SK-N-SH (cell line): ENCODE measurements around the gene UVRAG. TPM values are rescaled to one million over a fixed set of nuclear protein-coding genes. Genes with fewer than 3 reads are reported as not detected.

Experiments used
- CTCF ChIA-PET: fragments of 300-600, 350-600 bp; formaldehyde crosslinking; extraction: SDS; loops from one replicate; lab custom pipeline; 2021; lab: Yijun Ruan, JAX
- POLR2A ChIA-PET: fragments of 350-600 bp; sonication (Branson Sonifier 250); formaldehyde crosslinking; extraction: SDS; loops from one replicate; lab custom pipeline; 2020; ENCODE audit warnings: antibody characterized with exemption, inconsistent platforms; lab: Yijun Ruan, JAX
- DNase-seq: peaks from one replicate; pipeline ENCODE4 v3.0.0; 2012
- H2AFZ ChIP-seq: fragments of 200-600 bp; sonication (generic); 2 replicates; pipeline ENCODE4 v1.8.1; 2016; ENCODE audit warnings: antibody characterized with exemption, mild to moderate bottlenecking, low read depth
- H3F3A ChIP-seq: fragments of 200-600 bp; sonication (generic); replicated peaks from 2 replicates; pipeline ENCODE3; 2016; ENCODE audit warnings: antibody characterized with exemption, mild to moderate bottlenecking; ENCODE audit not compliant: insufficient read depth
- H3K27ac ChIP-seq, 2 experiments: fragments of 200-500 bp in 1 of 2; fragments of 200-600 bp in 1 of 2; sonication (Bioruptor generic) in 1 of 2; sonication (generic), shearing (Covaris generic) in 1 of 2; 2 replicates each; pipeline versions ENCODE4 v1.5.1 to v1.6.1; 2014 to 2016; ENCODE audit warnings: low read depth in 2 of 2, inconsistent platforms in 1 of 2, low read length in 1 of 2, mild to moderate bottlenecking in 1 of 2, mixed read lengths in 1 of 2
- H3K27me3 ChIP-seq: fragments of 200-600 bp; sonication (generic), shearing (Covaris generic); 2 replicates; pipeline ENCODE4 v1.6.1; 2016; ENCODE audit warnings: mixed run types; ENCODE audit not compliant: insufficient read depth
- H3K36me3 ChIP-seq, 2 experiments: fragments of 200-500 bp in 1 of 2; fragments of 200-600 bp in 1 of 2; sonication (Bioruptor generic) in 1 of 2; sonication (generic) in 1 of 2; replicated peaks in 1 of 2; 2 replicates each; pipeline versions ENCODE3 to v1.5.1; 2014 to 2016; ENCODE audit warnings: low read length in 1 of 2, mild to moderate bottlenecking in 1 of 2; ENCODE audit not compliant: insufficient read depth in 2 of 2, control insufficient read depth in 1 of 2
- H3K4me1 ChIP-seq, 2 experiments: fragments of 200-500 bp in 1 of 2; fragments of 200-600 bp in 1 of 2; sonication (Bioruptor generic) in 1 of 2; sonication (generic), shearing (Covaris generic) in 1 of 2; 2 replicates each; pipeline versions ENCODE4 v1.5.1 to v1.6.1; 2014 to 2016; ENCODE audit warnings: low read depth in 1 of 2, low read length in 1 of 2, mixed run types in 1 of 2; ENCODE audit not compliant: insufficient read depth in 2 of 2, control insufficient read depth in 1 of 2
- H3K4me2 ChIP-seq: fragments of 200-600 bp; sonication (generic), shearing (Covaris generic); 2 replicates; pipeline ENCODE4 v1.6.1; 2017; ENCODE audit warnings: mixed run types
- H3K4me3 ChIP-seq, 2 experiments: fragments of 200-500 bp in 1 of 2; fragments of 200-600 bp in 1 of 2; sonication (Bioruptor generic) in 1 of 2; sonication (generic), shearing (Covaris generic) in 1 of 2; 2 replicates each; pipeline versions ENCODE4 v1.5.1 to v1.8.1; 2014 to 2016; ENCODE audit warnings: low read depth in 2 of 2, inconsistent platforms in 1 of 2, low read length in 1 of 2, mild to moderate bottlenecking in 1 of 2, mixed read lengths in 1 of 2, moderate library complexity in 1 of 2
- H3K79me2 ChIP-seq: fragments of 200-600 bp; sonication (generic); 2 replicates; pipeline ENCODE4 v1.8.1; 2017; ENCODE audit warnings: mild to moderate bottlenecking; ENCODE audit not compliant: insufficient read depth
- H3K9ac ChIP-seq: fragments of 200-600 bp; sonication (generic); 2 replicates; pipeline ENCODE4 v1.6.1; 2017; ENCODE audit warnings: mixed run types
- H3K9me2 ChIP-seq: fragments of 200-600 bp; sonication (generic); 2 replicates; pipeline ENCODE4 v1.6.1; 2017; ENCODE audit warnings: mixed run types
- H3K9me3 ChIP-seq: fragments of 200-600 bp; sonication (generic); 2 replicates; pipeline ENCODE4 v1.6.1; 2017; ENCODE audit warnings: mixed run types, mild to moderate bottlenecking, moderate library complexity
- H4K20me1 ChIP-seq: fragments of 200-600 bp; sonication (generic); 2 replicates; pipeline ENCODE4 v1.6.1; 2017; ENCODE audit warnings: mild to moderate bottlenecking, mixed run types; ENCODE audit not compliant: insufficient read depth
- CTCF ChIP-seq: fragments of 200-600 bp; sonication (generic); IDR thresholded peaks from 2 replicates; pipeline ENCODE4 v1.6.1; 2017; ENCODE audit warnings: antibody characterized with exemption, mild to moderate bottlenecking, moderate library complexity
- EZH2phosphoT487 ChIP-seq: fragments of 200-600 bp; sonication (generic); IDR thresholded peaks from 2 replicates; pipeline ENCODE4 v1.6.1; 2017; ENCODE audit warnings: low read depth, mixed run types, mild to moderate bottlenecking, antibody characterized with exemption, moderate library complexity, borderline replicate concordance
- FOXJ3 ChIP-seq: sonication (generic); formaldehyde crosslinking; IDR thresholded peaks from 2 replicates; pipeline ENCODE4 v1.5.1; 2020; ENCODE audit warnings: mild to moderate bottlenecking, missing genetic modification reagents
- FOXM1 ChIP-seq: IDR thresholded peaks from 2 replicates; pipeline ENCODE4 v1.4.0; 2012; ENCODE audit warnings: low read depth, mild to moderate bottlenecking
- GABPA ChIP-seq: IDR thresholded peaks from 2 replicates; pipeline ENCODE4 v1.4.0; 2012; ENCODE audit warnings: low read depth, mild to moderate bottlenecking
- MAX ChIP-seq: IDR thresholded peaks from 2 replicates; pipeline ENCODE4 v1.4.0; 2012; ENCODE audit warnings: low read depth
- MXI1 ChIP-seq: IDR thresholded peaks from 2 replicates; pipeline ENCODE4 v1.6.1; 2012; ENCODE audit warnings: mild to moderate bottlenecking, low read depth, low read length, improper control_type of control experiment
- NFIC ChIP-seq: IDR thresholded peaks from 2 replicates; pipeline ENCODE4 v1.4.0; 2012; ENCODE audit warnings: borderline replicate concordance
- PBX3 ChIP-seq: IDR thresholded peaks from 2 replicates; pipeline ENCODE4; 2012
- RAD21 ChIP-seq: IDR thresholded peaks from 2 replicates; pipeline ENCODE4 v1.6.1; 2012; ENCODE audit warnings: mild to moderate bottlenecking, low read length
- REST ChIP-seq: IDR thresholded peaks from 2 replicates; pipeline ENCODE4 v1.6.1; 2012; ENCODE audit warnings: mild to moderate bottlenecking, low read depth, low read length, moderate library complexity
- SIN3A ChIP-seq: IDR thresholded peaks from 2 replicates; pipeline ENCODE4 v1.6.1; 2012; ENCODE audit warnings: low read depth, mild to moderate bottlenecking, low read length, moderate library complexity, borderline replicate concordance
- TAF1 ChIP-seq: IDR thresholded peaks from 2 replicates; pipeline ENCODE4 v1.6.1; 2012; ENCODE audit warnings: low read depth, mild to moderate bottlenecking, low read length, moderate library complexity, borderline replicate concordance
- TCF12 ChIP-seq: IDR thresholded peaks from 2 replicates; pipeline ENCODE4 v1.4.0; 2012
- TEAD4 ChIP-seq: IDR thresholded peaks from 2 replicates; pipeline ENCODE4 v1.4.0; 2012; ENCODE audit warnings: mild to moderate bottlenecking, borderline replicate concordance; ENCODE audit not compliant: insufficient read depth
- polyA plus RNA-seq, 3 experiments: library from polyadenylated mRNA; depleted of rRNA; stranded (reverse); fragments of >200 nt; gene quantifications; 2 replicates each; pipeline ENCODE4 v1.2.3, GENCODE V29; 2012

The UVRAG gene
- polyA plus RNA-seq, 1 of the 3 experiments (the other 2 are of a cell fraction) = 5.8 TPM

GRCh38 chr11:75845324-75845723, 30.3 kb downstream of the UVRAG start:
- H3F3A ChIP-seq = peaks cover under 1% of the 10 kb centered on the region
- POLR2A ChIA-PET = no interaction called here
- H3K4me3 ChIP-seq = no peak overlapping the region
- H3K27me3 ChIP-seq = no peaks in the 10 kb centered on the region
- peaks cover 32% of the 10 kb centered on the region; the same call in 1 of the 2 replicates for H3K79me2 ChIP-seq
- DNase-seq = no peak
- H3K9me3 ChIP-seq = no peaks in the 10 kb centered on the region
- H3K9ac ChIP-seq = no peak overlapping the region
- no peak overlapping the region for H2AFZ ChIP-seq
- H3K4me2 ChIP-seq = no peak overlapping the region
- CTCF ChIA-PET = interaction anchor here (1.1 kb wide), 1 partner anchor 23 kb away, joined by 3 read pairs; no protein-coding TSS in a partner anchor
- H3K4me1 ChIP-seq = peaks cover 4 to 5% of the 10 kb centered on the region in 2 experiments; a peak in 3 of 4 replicates
- H4K20me1 ChIP-seq = 0 out of 2 replicates have a peak, but pooled peaks cover 2% of the 10 kb centered on the region
- TF ChIP-seq EZH2phosphoT487 (no peak), MAX (no peak), TAF1 (no peak), PBX3 (no peak), GABPA (no peak), FOXJ3 (no peak), RAD21 (no peak)
- H3K36me3 ChIP-seq = no peaks in the 10 kb centered on the region
- H3K27ac ChIP-seq = no peak overlapping the region
- no peaks in the 10 kb centered on the region for H3K9me2 ChIP-seq

GRCh38 chr11:75849894-75850293, 34.9 kb downstream of the UVRAG start:
- Histone ChIP-seq H3K4me3 (no peak overlapping the region), H2AFZ (no peak overlapping the region), H3F3A (peaks cover 13% of the 10 kb centered on the region), H3K27ac (no peak overlapping the region), H3K9me3 (no peaks in the 10 kb centered on the region), H3K27me3 (no peaks in the 10 kb centered on the region), H3K4me2 (peak overlapping the region; percentile 5; the same call in 1 of the 2 replicates), H4K20me1 (peaks cover 9% of the 10 kb centered on the region; the same call in 1 of the 2 replicates), H3K4me1 (peaks cover 5 to 20% of the 10 kb centered on the region in 2 experiments), H3K9ac (no peak overlapping the region), H3K9me2 (no peaks in the 10 kb centered on the region), H3K79me2 (peaks cover 34% of the 10 kb centered on the region; the same call in 1 of the 2 replicates), H3K36me3 (no peaks in the 10 kb centered on the region)
- POLR2A ChIA-PET = no interaction called here
- no peak for DNase-seq
- CTCF ChIA-PET = no interaction called here
- no peak for TF ChIP-seq SIN3A
- no peak for TF ChIP-seq GABPA
- no peak for TF ChIP-seq REST
- no peak for TF ChIP-seq MXI1
- no peak for TF ChIP-seq RAD21
- no peak for TF ChIP-seq TAF1
- no peak for TF ChIP-seq NFIC
- no peak for TF ChIP-seq MAX
- no peak for TF ChIP-seq CTCF
- TF ChIP-seq FOXM1 = no peak
- no peak for TF ChIP-seq TEAD4
- TF ChIP-seq TCF12 = no peak
